Neural cell (in vitro differentiated cells): ENCODE data around the gene ABCA8. TPM values are rescaled to one million over a fixed set of nuclear protein-coding genes. Genes with fewer than 3 reads are reported as not detected.

Experiments used
- H2AFZ ChIP-seq: fragments of 200-600, 300-800 bp; sonication (generic), shearing (Covaris generic); 2 replicates; pipeline ENCODE4 v1.6.0; 2014; ENCODE audit warnings: low read depth, mild to moderate bottlenecking, antibody characterized with exemption, low read length, moderate library complexity
- H3F3A ChIP-seq: fragments of 200-600 bp; shearing (Covaris generic); 2 replicates; pipeline ENCODE4 v1.6.1; 2016; ENCODE audit warnings: mild to moderate bottlenecking, moderate library complexity, mixed read lengths, antibody characterized with exemption, low read length; ENCODE audit not compliant: insufficient read depth, poor library complexity, severe bottlenecking
- H3K27ac ChIP-seq: fragments of 200-600, 300-800 bp; sonication (generic), shearing (Covaris generic); 2 replicates; pipeline ENCODE4 v1.5.1; 2014; ENCODE audit warnings: mild to moderate bottlenecking, low read length, moderate library complexity
- H3K27me3 ChIP-seq: fragments of 300-800, 200-600 bp; sonication (generic), shearing (Covaris generic); 2 replicates; pipeline ENCODE4 v1.6.0; 2014; ENCODE audit warnings: mild to moderate bottlenecking, low read depth, low read length, moderate library complexity; ENCODE audit not compliant: insufficient read depth
- H3K36me3 ChIP-seq: fragments of 300-800, 200-600 bp; sonication (generic), shearing (Covaris generic); 2 replicates; pipeline ENCODE4 v1.5.1; 2014; ENCODE audit warnings: mild to moderate bottlenecking, antibody characterized with exemption, low read length, moderate library complexity; ENCODE audit not compliant: insufficient read depth
- H3K4me2 ChIP-seq: fragments of 300-800, 200-600 bp; sonication (generic), shearing (Covaris generic); 2 replicates; pipeline ENCODE4 v1.6.0; 2014; ENCODE audit warnings: mild to moderate bottlenecking, low read length
- H3K4me3 ChIP-seq: fragments of 300-800, 200-600 bp; sonication (generic), shearing (Covaris generic); 2 replicates; pipeline ENCODE4 v1.5.1; 2014; ENCODE audit warnings: mild to moderate bottlenecking, low read length, moderate library complexity
- H3K79me2 ChIP-seq: fragments of 200-600 bp; shearing (Covaris generic); replicated peaks from 2 replicates; pipeline ENCODE4 v1.6.0; 2014; ENCODE audit warnings: mild to moderate bottlenecking, low read length, moderate library complexity; ENCODE audit not compliant: insufficient read depth
- H3K9ac ChIP-seq: fragments of 300-800, 200-600 bp; sonication (generic), shearing (Covaris generic); 2 replicates; pipeline ENCODE4 v1.6.1; 2016; ENCODE audit warnings: mild to moderate bottlenecking, low read length, mixed read lengths
- H3K9me2 ChIP-seq: fragments of 200-600 bp; shearing (Covaris generic); 2 replicates; pipeline ENCODE4 v1.6.1; 2016; ENCODE audit warnings: mild to moderate bottlenecking, low read length, mixed read lengths; ENCODE audit not compliant: insufficient read depth
- H3K9me3 ChIP-seq: fragments of 200-600, 300-800 bp; sonication (generic), shearing (Covaris generic); 2 replicates; pipeline ENCODE4 v1.6.1; 2016; ENCODE audit warnings: mild to moderate bottlenecking, mixed run types, low read length, moderate library complexity, mixed read lengths
- H4K20me1 ChIP-seq: fragments of 200-600 bp; shearing (Covaris generic); 2 replicates; pipeline ENCODE4 v1.6.1; 2016; ENCODE audit warnings: mild to moderate bottlenecking, mixed run types; ENCODE audit not compliant: insufficient read depth
- EP300 ChIP-seq: fragments of 450-650 bp; conservative IDR thresholded peaks from 2 replicates; pipeline ENCODE4 v1.6.1; 2014; ENCODE audit warnings: antibody characterized with exemption, mild to moderate bottlenecking, moderate library complexity; ENCODE audit not compliant: poor library complexity, severe bottlenecking
- EZH2 ChIP-seq: fragments of 200-600, 300-800 bp; shearing (Covaris generic), sonication (generic); IDR thresholded peaks from 2 replicates; pipeline ENCODE4 v1.6.1; 2014; ENCODE audit warnings: antibody characterized with exemption, low read length, borderline replicate concordance, mild to moderate bottlenecking; ENCODE audit not compliant: insufficient read depth, poor library complexity, severe bottlenecking
- MXI1 ChIP-seq: fragments of 450-650 bp; conservative IDR thresholded peaks from 2 replicates; pipeline ENCODE4 v1.6.1; 2014; ENCODE audit warnings: antibody characterized with exemption, mild to moderate bottlenecking; ENCODE audit not compliant: poor library complexity, severe bottlenecking
- POLR2AphosphoS5 ChIP-seq: IDR thresholded peaks from 2 replicates; pipeline ENCODE4 v1.6.1; 2012
- RAD21 ChIP-seq: fragments of 450-650 bp; conservative IDR thresholded peaks from 2 replicates; pipeline ENCODE4 v1.6.1; 2014; ENCODE audit warnings: antibody characterized with exemption, mild to moderate bottlenecking, moderate library complexity
- SMC3 ChIP-seq: fragments of 450-650 bp; conservative IDR thresholded peaks from 2 replicates; pipeline ENCODE4 v1.6.1; 2014; ENCODE audit warnings: antibody characterized with exemption, mild to moderate bottlenecking, moderate library complexity; ENCODE audit not compliant: poor library complexity
- TAF1 ChIP-seq: IDR thresholded peaks from 2 replicates; pipeline ENCODE4 v1.6.1; 2012; ENCODE audit warnings: low read depth
- polyA plus RNA-seq: library from polyadenylated mRNA; depleted of rRNA; stranded (reverse); fragments of >200 nt; gene quantifications from 2 replicates; pipeline ENCODE4 v1.2.3, GENCODE V29; 2014
- TF ChIP-seq, protein P1 (sequence below): IDR thresholded peaks from 2 replicates; pipeline ENCODE4 v1.6.1; 2012; ENCODE audit warnings: borderline replicate concordance
- TF ChIP-seq, protein P2 (sequence below): fragments of 450-650 bp; IDR thresholded peaks from 2 replicates; pipeline ENCODE4 v1.5.1; 2014; ENCODE audit warnings: antibody characterized with exemption, mild to moderate bottlenecking, moderate library complexity; ENCODE audit not compliant: poor library complexity, severe bottlenecking

ABCA8 gene
- polyA plus RNA-seq, 1 donor from 2014 or later, result not detected

DNA sequence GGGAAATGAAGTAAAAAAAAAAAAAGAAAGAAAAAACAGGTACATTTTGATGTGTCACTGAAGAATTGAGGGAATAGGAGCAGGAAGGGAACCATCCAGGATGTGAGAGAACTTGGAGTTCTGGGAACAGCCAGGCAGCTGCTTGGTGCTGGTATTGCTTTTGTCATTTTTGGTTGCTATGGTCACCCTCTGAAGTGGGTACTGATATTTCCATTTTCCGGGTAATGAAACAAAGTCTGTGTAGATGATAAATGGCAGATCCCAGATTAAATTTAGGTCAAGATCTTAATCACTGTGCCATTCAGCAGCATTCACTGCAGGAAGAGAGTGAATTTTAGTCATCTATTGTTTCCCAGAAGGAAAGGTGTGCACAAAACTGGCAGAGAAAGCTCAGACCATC lies 93.6 kb downstream of the ABCA8 start:
- Histone ChIP-seq H2AFZ (no peak overlapping the region), H3K27ac (no peak overlapping the region), H3K9me3 (no peaks in the 10 kb centered on the region), H3K36me3 (no peaks in the 10 kb centered on the region), H3F3A (no peaks in the 10 kb centered on the region), H3K79me2 (no peaks in the 10 kb centered on the region), H3K4me3 (no peak overlapping the region), H3K9ac (no peak overlapping the region), H3K27me3 (no peaks in the 10 kb centered on the region), H3K4me2 (no peak overlapping the region), H4K20me1 (no peaks in the 10 kb centered on the region), H3K9me2 (no peaks in the 10 kb centered on the region)
- TF ChIP-seq MXI1 (no peak), RAD21 (no peak), EZH2 (no peak), POLR2AphosphoS5 (no peak), SMC3 (no peak), EP300 (no peak), TAF1 (no peak)
- TF ChIP-seq, protein P1, sequence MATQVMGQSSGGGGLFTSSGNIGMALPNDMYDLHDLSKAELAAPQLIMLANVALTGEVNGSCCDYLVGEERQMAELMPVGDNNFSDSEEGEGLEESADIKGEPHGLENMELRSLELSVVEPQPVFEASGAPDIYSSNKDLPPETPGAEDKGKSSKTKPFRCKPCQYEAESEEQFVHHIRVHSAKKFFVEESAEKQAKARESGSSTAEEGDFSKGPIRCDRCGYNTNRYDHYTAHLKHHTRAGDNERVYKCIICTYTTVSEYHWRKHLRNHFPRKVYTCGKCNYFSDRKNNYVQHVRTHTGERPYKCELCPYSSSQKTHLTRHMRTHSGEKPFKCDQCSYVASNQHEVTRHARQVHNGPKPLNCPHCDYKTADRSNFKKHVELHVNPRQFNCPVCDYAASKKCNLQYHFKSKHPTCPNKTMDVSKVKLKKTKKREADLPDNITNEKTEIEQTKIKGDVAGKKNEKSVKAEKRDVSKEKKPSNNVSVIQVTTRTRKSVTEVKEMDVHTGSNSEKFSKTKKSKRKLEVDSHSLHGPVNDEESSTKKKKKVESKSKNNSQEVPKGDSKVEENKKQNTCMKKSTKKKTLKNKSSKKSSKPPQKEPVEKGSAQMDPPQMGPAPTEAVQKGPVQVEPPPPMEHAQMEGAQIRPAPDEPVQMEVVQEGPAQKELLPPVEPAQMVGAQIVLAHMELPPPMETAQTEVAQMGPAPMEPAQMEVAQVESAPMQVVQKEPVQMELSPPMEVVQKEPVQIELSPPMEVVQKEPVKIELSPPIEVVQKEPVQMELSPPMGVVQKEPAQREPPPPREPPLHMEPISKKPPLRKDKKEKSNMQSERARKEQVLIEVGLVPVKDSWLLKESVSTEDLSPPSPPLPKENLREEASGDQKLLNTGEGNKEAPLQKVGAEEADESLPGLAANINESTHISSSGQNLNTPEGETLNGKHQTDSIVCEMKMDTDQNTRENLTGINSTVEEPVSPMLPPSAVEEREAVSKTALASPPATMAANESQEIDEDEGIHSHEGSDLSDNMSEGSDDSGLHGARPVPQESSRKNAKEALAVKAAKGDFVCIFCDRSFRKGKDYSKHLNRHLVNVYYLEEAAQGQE, result no peak
- TF ChIP-seq, protein P2, sequence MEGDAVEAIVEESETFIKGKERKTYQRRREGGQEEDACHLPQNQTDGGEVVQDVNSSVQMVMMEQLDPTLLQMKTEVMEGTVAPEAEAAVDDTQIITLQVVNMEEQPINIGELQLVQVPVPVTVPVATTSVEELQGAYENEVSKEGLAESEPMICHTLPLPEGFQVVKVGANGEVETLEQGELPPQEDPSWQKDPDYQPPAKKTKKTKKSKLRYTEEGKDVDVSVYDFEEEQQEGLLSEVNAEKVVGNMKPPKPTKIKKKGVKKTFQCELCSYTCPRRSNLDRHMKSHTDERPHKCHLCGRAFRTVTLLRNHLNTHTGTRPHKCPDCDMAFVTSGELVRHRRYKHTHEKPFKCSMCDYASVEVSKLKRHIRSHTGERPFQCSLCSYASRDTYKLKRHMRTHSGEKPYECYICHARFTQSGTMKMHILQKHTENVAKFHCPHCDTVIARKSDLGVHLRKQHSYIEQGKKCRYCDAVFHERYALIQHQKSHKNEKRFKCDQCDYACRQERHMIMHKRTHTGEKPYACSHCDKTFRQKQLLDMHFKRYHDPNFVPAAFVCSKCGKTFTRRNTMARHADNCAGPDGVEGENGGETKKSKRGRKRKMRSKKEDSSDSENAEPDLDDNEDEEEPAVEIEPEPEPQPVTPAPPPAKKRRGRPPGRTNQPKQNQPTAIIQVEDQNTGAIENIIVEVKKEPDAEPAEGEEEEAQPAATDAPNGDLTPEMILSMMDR, result no peak

DNA sequence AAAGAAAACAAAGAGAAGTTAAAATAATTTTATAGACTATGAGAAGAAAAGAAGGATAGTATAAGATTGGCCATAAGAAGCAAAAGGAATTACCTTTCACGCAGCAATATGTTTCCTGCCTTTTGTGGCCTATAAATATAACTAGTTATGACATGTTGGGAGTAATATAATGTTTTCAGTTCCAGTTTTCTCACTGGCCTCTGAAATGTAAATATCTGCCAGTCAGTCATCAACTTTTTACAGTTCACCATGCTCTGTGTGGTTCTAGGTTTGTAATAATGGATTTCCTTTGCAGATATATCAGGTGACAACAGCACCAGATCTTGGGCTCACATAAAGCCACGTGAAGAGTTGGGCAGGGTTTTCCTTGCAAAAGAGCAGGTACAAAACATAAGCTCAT lies 94.3 kb downstream of the ABCA8 start:
- H3K9me2 ChIP-seq, result no peaks in the 10 kb centered on the region
- H3K9ac ChIP-seq, result no peak overlapping the region
- no peak overlapping the region for H2AFZ ChIP-seq
- no peaks in the 10 kb centered on the region for H3F3A ChIP-seq
- H3K79me2 ChIP-seq, result no peaks in the 10 kb centered on the region
- no peaks in the 10 kb centered on the region for H3K27me3 ChIP-seq
- no peak overlapping the region for H3K27ac ChIP-seq
- no peaks in the 10 kb centered on the region for H3K9me3 ChIP-seq
- no peaks in the 10 kb centered on the region for H3K36me3 ChIP-seq
- no peak for TF ChIP-seq EP300
- no peak for TF ChIP-seq EZH2
- TF ChIP-seq, protein P2, result no peak
- no peak for TF ChIP-seq SMC3
- TF ChIP-seq RAD21, result no peak
- no peak for TF ChIP-seq POLR2AphosphoS5
- TF ChIP-seq TAF1, result no peak
- no peak for TF ChIP-seq MXI1
- TF ChIP-seq, protein P1, result no peak
- no peaks in the 10 kb centered on the region for H4K20me1 ChIP-seq
- H3K4me2 ChIP-seq, result no peak overlapping the region
- H3K4me3 ChIP-seq, result no peak overlapping the region
